HCT116 (cell line): ENCODE data around the gene FKBP9. TPM values are rescaled to one million over a fixed set of nuclear protein-coding genes. Genes with fewer than 3 reads are reported as not detected.

ENCODE experiments used
- ATAC-seq: fragments of 200-7000 bp; cut with Tn5 transposase; 2 replicates; pipeline ENCODE4 v1.9.1; 2020; ENCODE audit warnings: mild to moderate bottlenecking, moderate library complexity
- BruUV-seq: library from RNA; stranded (reverse); fragments of 400-500 nt; replicated peaks from 2 replicates; lab custom pipeline; 2021; lab: Mats Ljungman, UMichigan
- CTCF ChIA-PET: fragments of 300-600 bp; sonication (Branson Sonifier 250); formaldehyde crosslinking; loops from one replicate; lab custom pipeline; 2021; ENCODE audit warnings: antibody characterized with exemption; lab: Charles Lee
- POLR2A ChIA-PET: fragments of 300-600, 350-600 bp; sonication (Branson Sonifier 250); formaldehyde crosslinking; loops from one replicate; lab custom pipeline; 2021; ENCODE audit warnings: antibody characterized with exemption; lab: Charles Lee
- RAD21 ChIA-PET, 2 experiments: fragments of 300-600 bp; sonication (Branson Sonifier 250); formaldehyde crosslinking; loops; one replicate each; lab custom pipeline; 2023; ENCODE audit warnings: low total read pairs in 2 of 2; ENCODE audit not compliant: uncharacterized antibody in 2 of 2, unreplicated experiment in 2 of 2, low non-redundant PET in 1 of 2; lab: Charles Lee
- DNase-seq: peaks from one replicate; pipeline ENCODE4 v3.0.0-alpha.2; 2010; ENCODE audit warnings: low read depth, low spot score
- H2AFZ ChIP-seq: fragments of 200-600 bp; shearing (Covaris generic), sonication (generic); 2 replicates; pipeline ENCODE4 v1.6.1; 2017; ENCODE audit warnings: low read depth, mixed run types, mixed read lengths, antibody characterized with exemption, low read length; ENCODE audit not compliant: poor library complexity, severe bottlenecking
- H3K27ac ChIP-seq: 2 replicates; pipeline ENCODE4 v1.5.1; 2012; ENCODE audit warnings: low read depth, low read length
- H3K27me3 ChIP-seq: fragments of 200-600 bp; sonication (generic); 2 replicates; pipeline ENCODE4 v1.6.1; 2016; ENCODE audit warnings: mixed run types, low read length, mixed read lengths; ENCODE audit not compliant: insufficient read depth
- H3K36me3 ChIP-seq, 2 experiments: fragments of 200-500 bp in 1 of 2; fragments of 200-600 bp in 1 of 2; sonication (Bioruptor generic) in 1 of 2; sonication (generic) in 1 of 2; 2 replicates each; pipeline versions ENCODE4 v1.5.1 to v1.6.1; 2014 to 2016; ENCODE audit warnings: low read length in 2 of 2, inconsistent platforms in 1 of 2, mixed read lengths in 1 of 2, mixed run types in 1 of 2; ENCODE audit not compliant: insufficient read depth in 2 of 2, control insufficient read depth in 1 of 2
- H3K4me1 ChIP-seq, 2 experiments: fragments of 200-600 bp in 1 of 2; sonication (generic) in 1 of 2; 2 replicates each; pipeline versions ENCODE4 v1.5.1 to v1.6.1; 2012 to 2017; ENCODE audit warnings: low read length in 2 of 2, inconsistent platforms in 1 of 2, mild to moderate bottlenecking in 1 of 2, mixed read lengths in 1 of 2, mixed run types in 1 of 2, moderate library complexity in 1 of 2; ENCODE audit not compliant: insufficient read depth in 2 of 2, control insufficient read depth in 1 of 2
- H3K4me2 ChIP-seq: fragments of 200-600 bp; sonication (generic); 2 replicates; pipeline ENCODE4 v1.6.1; 2017; ENCODE audit warnings: mixed run types, low read length, mixed read lengths
- H3K4me3 ChIP-seq, 2 experiments: fragments of 200-600 bp in 1 of 2; sonication (generic) in 1 of 2; replicated peaks in 1 of 2; 2 replicates each; pipeline ENCODE4 v1.5.1; 2011 to 2016; ENCODE audit warnings: low read length in 2 of 2, control low read depth in 1 of 2, low read depth in 1 of 2, mild to moderate bottlenecking in 1 of 2, mixed read lengths in 1 of 2, mixed run types in 1 of 2
- H3K79me2 ChIP-seq: fragments of 200-600 bp; sonication (generic); 2 replicates; pipeline ENCODE4 v1.6.1; 2017; ENCODE audit warnings: mild to moderate bottlenecking, mixed run types, low read length, moderate library complexity, mixed read lengths; ENCODE audit not compliant: insufficient read depth
- H3K9ac ChIP-seq: fragments of 200-600 bp; sonication (generic); 2 replicates; pipeline ENCODE4 v1.6.1; 2016; ENCODE audit warnings: low read length, mixed read lengths
- H3K9me2 ChIP-seq: fragments of 200-600 bp; sonication (generic), shearing (Covaris generic); 2 replicates; pipeline ENCODE4 v1.6.1; 2017; ENCODE audit warnings: mixed run types, mild to moderate bottlenecking, moderate library complexity; ENCODE audit not compliant: insufficient read depth
- H3K9me3 ChIP-seq, 2 experiments: fragments of 200-500 bp in 1 of 2; fragments of 200-600 bp in 1 of 2; sonication (Bioruptor generic) in 1 of 2; sonication (generic) in 1 of 2; 2 replicates each; pipeline ENCODE4 v1.6.1; 2014 to 2017; ENCODE audit warnings: low read length in 2 of 2, mixed read lengths in 2 of 2, inconsistent platforms in 1 of 2, low read depth in 1 of 2, mild to moderate bottlenecking in 1 of 2, mixed run types in 1 of 2, moderate library complexity in 1 of 2; ENCODE audit not compliant: control insufficient read depth in 1 of 2, insufficient read depth in 1 of 2
- H4K20me1 ChIP-seq: fragments of 200-600 bp; sonication (generic), shearing (Covaris generic); 2 replicates; pipeline ENCODE4 v1.6.1; 2017; ENCODE audit warnings: mixed run types, mild to moderate bottlenecking, moderate library complexity; ENCODE audit not compliant: insufficient read depth
- ATF3 ChIP-seq: IDR thresholded peaks from 2 replicates; pipeline ENCODE4 v1.6.1; 2012
- CBX3 ChIP-seq: IDR thresholded peaks from 2 replicates; pipeline ENCODE4 v1.6.1; 2012; ENCODE audit warnings: low read depth
- EZH2 ChIP-seq: fragments of 200-600 bp; sonication (generic); IDR thresholded peaks from 2 replicates; pipeline ENCODE4 v1.6.1; 2017; ENCODE audit warnings: antibody characterized with exemption, mixed run types
- FOSL1 ChIP-seq: IDR thresholded peaks from 2 replicates; pipeline ENCODE4 v1.6.1; 2012; ENCODE audit warnings: low read depth
- POLR2AphosphoS5 ChIP-seq: IDR thresholded peaks from 2 replicates; pipeline ENCODE4 v1.6.1; 2011; ENCODE audit warnings: mild to moderate bottlenecking, low read depth, low read length, moderate library complexity
- RAD21 ChIP-seq: IDR thresholded peaks from 2 replicates; pipeline ENCODE4 v1.6.1; 2012; ENCODE audit warnings: low read depth, mild to moderate bottlenecking
- SIN3A ChIP-seq: IDR thresholded peaks from 2 replicates; pipeline ENCODE4 v1.6.1; 2012; ENCODE audit warnings: low read depth
- SRF ChIP-seq: IDR thresholded peaks from 2 replicates; pipeline ENCODE4 v1.6.1; 2012; ENCODE audit warnings: low read depth
- TCF7L2 ChIP-seq: IDR thresholded peaks from 2 replicates; pipeline ENCODE4 v1.7.0; 2011; ENCODE audit warnings: borderline replicate concordance, inconsistent platforms; ENCODE audit not compliant: insufficient read depth, insufficient read length; ENCODE audit errors: extremely low read depth
- ZBTB33 ChIP-seq: IDR thresholded peaks from 2 replicates; pipeline ENCODE4 v1.6.1; 2011; ENCODE audit warnings: mild to moderate bottlenecking, low read length, moderate library complexity; ENCODE audit not compliant: insufficient replicate concordance; ENCODE audit errors: extremely low read depth
- ZNF274 ChIP-seq: fragments of 200-500 bp; sonication (Bioruptor generic); IDR thresholded peaks from 2 replicates; pipeline ENCODE4 v1.6.1; 2014; ENCODE audit warnings: mild to moderate bottlenecking, low read depth, low read length, inconsistent platforms
- intact Hi-C: fragments of 100-400 bp; cut with micrococcal nuclease; formaldehyde crosslinking; loops from 2 replicates; pipeline ENCODE4 v1.10.0; 2022
- total RNA-seq: library from RNA; stranded (reverse); gene quantifications from one replicate; pipeline ENCODE4 v1.2.1, GENCODE V29; 2021; ENCODE audit not compliant: unreplicated experiment
- TF ChIP-seq, protein P1 (sequence below): IDR thresholded peaks from 2 replicates; pipeline ENCODE4 v1.6.1; 2012; ENCODE audit warnings: low read depth

FKBP9 gene
- total RNA-seq, 1 experiment from 2014 or later, result 85.6 TPM

DNA sequence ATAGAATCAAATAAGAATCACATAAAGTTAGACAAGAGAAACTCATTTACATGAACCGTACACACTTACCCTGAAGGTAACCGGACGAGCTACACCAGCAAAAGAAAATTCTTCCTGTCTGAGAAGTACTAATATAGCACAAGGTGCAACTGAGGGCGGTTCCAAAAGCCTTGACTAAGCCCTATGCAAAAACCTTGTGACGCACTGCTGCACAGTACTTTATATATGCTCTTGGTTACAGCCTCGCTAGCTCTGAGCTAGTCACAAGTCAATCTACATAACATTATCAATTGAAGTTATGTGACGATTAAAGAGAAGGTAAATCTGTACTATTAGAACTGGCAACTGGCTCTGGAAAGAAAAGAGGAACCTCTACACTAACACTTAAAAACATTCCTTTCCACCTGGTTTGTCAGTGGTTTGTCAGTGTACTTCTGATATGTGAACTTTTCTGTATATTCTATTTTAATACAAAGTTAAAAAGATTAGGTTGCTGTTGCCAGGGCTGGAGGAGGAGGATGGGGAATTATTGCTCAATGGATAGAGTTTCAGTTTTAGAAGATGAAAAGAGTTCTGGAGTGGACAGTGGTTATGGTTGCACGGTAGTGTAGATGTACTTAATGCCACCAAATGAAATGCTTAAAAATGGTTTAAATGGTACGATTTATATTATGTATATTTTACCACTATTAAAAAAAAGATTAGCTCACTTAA lies 83.7 kb downstream of the FKBP9 start:
- no peak overlapping the region for H3K4me3 ChIP-seq
- H3K36me3 ChIP-seq, result no peaks in the 10 kb centered on the region
- no peak overlapping the region for H2AFZ ChIP-seq
- no peak overlapping the region for H3K9ac ChIP-seq
- TF ChIP-seq POLR2AphosphoS5 (no peak), SIN3A (no peak), ZNF274 (no peak), FOSL1 (no peak), TCF7L2 (no peak), CBX3 (no peak), ATF3 (no peak)
- TF ChIP-seq, all 23 proteins: peak for 0
- BruUV-seq, result no TSS peak
- Histone ChIP-seq H3K4me2 (no peak overlapping the region), H3K4me1 (no peaks in the 10 kb centered on the region; a peak in 1 of 4 replicates), H4K20me1 (peaks cover 41% of the 10 kb centered on the region), H3K27me3 (no peaks in the 10 kb centered on the region), H3K79me2 (peaks cover 97% of the 10 kb centered on the region), H3K9me3 (no peaks in the 10 kb centered on the region), H3K27ac (no peak overlapping the region), H3K9me2 (no peaks in the 10 kb centered on the region)
- intact Hi-C loops, result no loop called here
- no peak for ATAC-seq
- RAD21 ChIA-PET, result no interaction called here
- no peak for DNase-seq
- CTCF ChIA-PET, result interaction anchor here (1.3 kb wide), 1 partner anchor 9 kb away, joined by 3 read pairs; no protein-coding TSS in a partner anchor
- POLR2A ChIA-PET, result no interaction called here

DNA sequence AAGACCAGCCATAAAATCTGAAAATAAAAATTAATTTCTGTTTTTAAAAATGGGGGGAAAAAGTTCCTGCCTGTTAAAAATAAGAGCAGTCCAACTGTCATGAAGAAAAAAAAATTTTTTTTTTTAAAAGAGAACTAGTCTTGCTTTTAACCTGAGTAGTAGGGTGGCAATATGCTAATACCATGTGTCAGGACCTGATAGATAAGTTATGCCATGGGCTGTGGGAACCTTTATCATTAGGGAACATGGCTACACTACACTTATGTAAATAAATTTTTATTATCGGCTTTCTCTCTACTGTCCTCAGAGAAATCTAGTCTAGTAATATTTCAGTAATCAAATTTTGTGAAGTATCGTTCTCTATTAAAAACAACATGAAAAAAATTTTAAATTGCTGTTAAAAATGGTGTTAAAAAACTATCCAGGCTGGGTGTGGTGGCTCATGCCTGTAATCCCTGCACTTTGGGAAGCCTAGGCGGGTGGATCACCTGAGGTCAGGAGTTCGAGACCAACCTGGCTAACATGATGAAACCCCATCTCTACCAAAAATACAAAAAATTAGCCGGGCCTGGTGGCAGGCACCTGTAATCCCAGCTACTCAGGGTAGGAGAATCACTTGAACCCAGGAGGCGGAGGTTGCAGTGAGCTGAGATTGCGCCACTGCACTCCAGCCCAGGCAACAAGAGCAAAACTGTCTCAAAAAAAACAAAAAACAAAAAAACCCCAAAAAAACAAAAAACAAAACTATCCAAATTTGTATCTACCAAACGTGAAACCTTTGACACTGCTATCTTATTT lies 84.6 kb downstream of the FKBP9 start:
- H3K4me3 ChIP-seq, result no peak overlapping the region
- no peaks in the 10 kb centered on the region for H3K9me3 ChIP-seq
- RAD21 ChIA-PET, result no interaction called here
- no peak for ATAC-seq
- peaks cover 99% of the 10 kb centered on the region for H3K79me2 ChIP-seq
- CTCF ChIA-PET, result interaction anchor here (1.3 kb wide), 1 partner anchor 8 kb away, joined by 3 read pairs; no protein-coding TSS in a partner anchor
- POLR2A ChIA-PET, result no interaction called here
- intact Hi-C loops, result no loop called here
- no peak overlapping the region for H3K27ac ChIP-seq
- BruUV-seq, result no TSS peak
- H3K36me3 ChIP-seq, result no peaks in the 10 kb centered on the region
- H3K4me1 ChIP-seq, result no peaks in the 10 kb centered on the region; a peak in 1 of 4 replicates
- H2AFZ ChIP-seq, result no peak overlapping the region
- no peak overlapping the region for H3K9ac ChIP-seq
- H4K20me1 ChIP-seq, result peaks cover 41% of the 10 kb centered on the region
- no peak for DNase-seq
- no peaks in the 10 kb centered on the region for H3K27me3 ChIP-seq
- no peak overlapping the region for H3K4me2 ChIP-seq
- H3K9me2 ChIP-seq, result no peaks in the 10 kb centered on the region
- TF ChIP-seq SRF (no peak), ZBTB33 (no peak), ATF3 (no peak), EZH2 (no peak), RAD21 (no peak)
- TF ChIP-seq, protein P1, sequence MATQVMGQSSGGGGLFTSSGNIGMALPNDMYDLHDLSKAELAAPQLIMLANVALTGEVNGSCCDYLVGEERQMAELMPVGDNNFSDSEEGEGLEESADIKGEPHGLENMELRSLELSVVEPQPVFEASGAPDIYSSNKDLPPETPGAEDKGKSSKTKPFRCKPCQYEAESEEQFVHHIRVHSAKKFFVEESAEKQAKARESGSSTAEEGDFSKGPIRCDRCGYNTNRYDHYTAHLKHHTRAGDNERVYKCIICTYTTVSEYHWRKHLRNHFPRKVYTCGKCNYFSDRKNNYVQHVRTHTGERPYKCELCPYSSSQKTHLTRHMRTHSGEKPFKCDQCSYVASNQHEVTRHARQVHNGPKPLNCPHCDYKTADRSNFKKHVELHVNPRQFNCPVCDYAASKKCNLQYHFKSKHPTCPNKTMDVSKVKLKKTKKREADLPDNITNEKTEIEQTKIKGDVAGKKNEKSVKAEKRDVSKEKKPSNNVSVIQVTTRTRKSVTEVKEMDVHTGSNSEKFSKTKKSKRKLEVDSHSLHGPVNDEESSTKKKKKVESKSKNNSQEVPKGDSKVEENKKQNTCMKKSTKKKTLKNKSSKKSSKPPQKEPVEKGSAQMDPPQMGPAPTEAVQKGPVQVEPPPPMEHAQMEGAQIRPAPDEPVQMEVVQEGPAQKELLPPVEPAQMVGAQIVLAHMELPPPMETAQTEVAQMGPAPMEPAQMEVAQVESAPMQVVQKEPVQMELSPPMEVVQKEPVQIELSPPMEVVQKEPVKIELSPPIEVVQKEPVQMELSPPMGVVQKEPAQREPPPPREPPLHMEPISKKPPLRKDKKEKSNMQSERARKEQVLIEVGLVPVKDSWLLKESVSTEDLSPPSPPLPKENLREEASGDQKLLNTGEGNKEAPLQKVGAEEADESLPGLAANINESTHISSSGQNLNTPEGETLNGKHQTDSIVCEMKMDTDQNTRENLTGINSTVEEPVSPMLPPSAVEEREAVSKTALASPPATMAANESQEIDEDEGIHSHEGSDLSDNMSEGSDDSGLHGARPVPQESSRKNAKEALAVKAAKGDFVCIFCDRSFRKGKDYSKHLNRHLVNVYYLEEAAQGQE, result no peak
